ENCODE data around the gene RNLS.

Gene RNLS

GRCh38 chr10:88423732-88424131 lies 159.4 kb downstream of the RNLS start:
- no peak for DNase-seq

GRCh38 chr10:88421590-88421989 lies 161.5 kb downstream of the RNLS start:
- DNase-seq, result no peak

GRCh38 chr10:88418871-88419270 lies 164.2 kb downstream of the RNLS start:
- no peak for DNase-seq

GRCh38 chr10:88417387-88418030 lies 165.6 kb downstream of the RNLS start:
- DNase-seq, result no peak

- no peak for DNase-seq
These were observed 166.3 kb downstream of the RNLS start for GRCh38 chr10:88416801-88417200.

- DNase-seq, result no peak
These were observed 167.5 kb downstream of the RNLS start for GRCh38 chr10:88415533-88416130.

- no peak for DNase-seq
These were observed 169.7 kb downstream of the RNLS start for GRCh38 chr10:88413412-88413811.

- DNase-seq, result no peak
These were observed 171.3 kb downstream of the RNLS start for GRCh38 chr10:88411772-88412349.

GRCh38 chr10:88409824-88410223 lies 173.3 kb downstream of the RNLS start:
- DNase-seq, result no peak

- no peak for DNase-seq
These were observed 173.9 kb downstream of the RNLS start for GRCh38 chr10:88409236-88409635.

- DNase-seq, result no peak
These were observed 175.0 kb downstream of the RNLS start for GRCh38 chr10:88408096-88408495.

- no peak for DNase-seq
These were observed 179.0 kb downstream of the RNLS start for GRCh38 chr10:88404133-88404532.

GRCh38 chr10:88401671-88402347 lies 181.3 kb downstream of the RNLS start:
- DNase-seq, result no peak

GRCh38 chr10:88399240-88399639 lies 183.9 kb downstream of the RNLS start:
- DNase-seq, result no peak

- no peak for DNase-seq
These were observed 187.4 kb downstream of the RNLS start for GRCh38 chr10:88395677-88396076.

- no peak for DNase-seq
These were observed 190.9 kb downstream of the RNLS start for GRCh38 chr10:88392222-88392621.

GRCh38 chr10:88390041-88390440 lies 193.1 kb downstream of the RNLS start:
- DNase-seq, result no peak

- DNase-seq, result no peak
These were observed 193.7 kb downstream of the RNLS start for GRCh38 chr10:88389456-88389855.

- DNase-seq, result no peak
These were observed 194.8 kb downstream of the RNLS start for GRCh38 chr10:88388324-88388723.

- DNase-seq, result no peak
These were observed 196.0 kb downstream of the RNLS start for GRCh38 chr10:88386821-88387773.

GRCh38 chr10:88386204-88386788 lies 196.8 kb downstream of the RNLS start:
- no peak for DNase-seq

- DNase-seq, result peak in 3 of 4 experiments; percentile 1 to 19 (median 14)
These were observed 197.4 kb downstream of the RNLS start for GRCh38 chr10:88385601-88386203.

Measured in activated CD4-positive, CD25-positive, alpha-beta regulatory T cell (primary cell).